Gastrocnemius medialis (tissue), 4 donors: ENCODE measurements around the gene MIPEP.

Experiments
- CTCF ChIP-seq, 5 experiments: fragments of 450-650 bp in 3 of 5; fragments of 200-600 bp in 2 of 5; sonication (generic) in 2 of 5; IDR thresholded peaks in 4 of 5; conservative IDR thresholded peaks in 1 of 5; 1 replicate in 4 of 5; 2 replicates in 1 of 5; pipeline ENCODE4 v1.5.1; 2016 to 2019; ENCODE audit warnings: antibody characterized with exemption in 5 of 5, mild to moderate bottlenecking in 3 of 5, moderate library complexity in 3 of 5
- POLR2A ChIP-seq, 2 donors: fragments of 450-650 bp; IDR thresholded peaks; one replicate each; pipeline ENCODE4 v1.6.1; 2017; ENCODE audit warnings: antibody characterized with exemption in 2 of 2, mild to moderate bottlenecking in 2 of 2, moderate library complexity in 2 of 2

GRCh38 chr13:23707674-23708073, 181.5 kb downstream of the MIPEP start:
- TF ChIP-seq CTCF (IDR thresholded peaks at IDR 0.05 in 4 of 5, conservative IDR thresholded peaks at IDR 0.05 in 1 of 5) (no peak), POLR2A (IDR thresholded peaks at IDR 0.05) (no peak)
